ENCODE results near the gene SPAG5. TPM values are rescaled to one million over a fixed set of nuclear protein-coding genes. Genes with fewer than 3 reads are reported as not detected.

The SPAG5 gene
- total RNA-seq, 6 experiments from 2014 or later, result 29.2 to 73.3 (median 69.4) TPM

DNA sequence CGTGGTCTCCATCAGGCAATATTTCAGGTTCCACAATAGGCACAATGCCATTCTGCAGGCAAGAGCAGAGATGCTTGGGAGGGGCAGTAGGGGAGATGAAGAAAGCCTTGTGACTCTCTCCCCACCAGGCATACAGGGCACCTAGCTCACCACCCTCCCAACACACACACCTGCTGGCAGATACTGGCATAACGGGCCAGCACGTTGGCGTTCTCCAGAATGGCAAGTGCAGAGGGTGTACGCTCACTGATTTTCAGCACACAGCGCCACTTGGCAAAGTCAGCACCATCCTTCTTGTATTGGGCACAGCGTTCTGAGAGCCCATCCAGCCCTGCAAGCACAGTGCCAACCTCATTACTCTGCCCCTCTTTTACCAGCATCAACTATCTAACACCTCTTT is 24.3 kb downstream of the SPAG5 start:
- peaks cover 4% of the 10 kb centered on the region; the same call in 1 of the 2 replicates for H3K36me3 Mint-ChIP-seq (ENCODE audit: low read depth)
- TF ChIP-seq, protein P1, sequence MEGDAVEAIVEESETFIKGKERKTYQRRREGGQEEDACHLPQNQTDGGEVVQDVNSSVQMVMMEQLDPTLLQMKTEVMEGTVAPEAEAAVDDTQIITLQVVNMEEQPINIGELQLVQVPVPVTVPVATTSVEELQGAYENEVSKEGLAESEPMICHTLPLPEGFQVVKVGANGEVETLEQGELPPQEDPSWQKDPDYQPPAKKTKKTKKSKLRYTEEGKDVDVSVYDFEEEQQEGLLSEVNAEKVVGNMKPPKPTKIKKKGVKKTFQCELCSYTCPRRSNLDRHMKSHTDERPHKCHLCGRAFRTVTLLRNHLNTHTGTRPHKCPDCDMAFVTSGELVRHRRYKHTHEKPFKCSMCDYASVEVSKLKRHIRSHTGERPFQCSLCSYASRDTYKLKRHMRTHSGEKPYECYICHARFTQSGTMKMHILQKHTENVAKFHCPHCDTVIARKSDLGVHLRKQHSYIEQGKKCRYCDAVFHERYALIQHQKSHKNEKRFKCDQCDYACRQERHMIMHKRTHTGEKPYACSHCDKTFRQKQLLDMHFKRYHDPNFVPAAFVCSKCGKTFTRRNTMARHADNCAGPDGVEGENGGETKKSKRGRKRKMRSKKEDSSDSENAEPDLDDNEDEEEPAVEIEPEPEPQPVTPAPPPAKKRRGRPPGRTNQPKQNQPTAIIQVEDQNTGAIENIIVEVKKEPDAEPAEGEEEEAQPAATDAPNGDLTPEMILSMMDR (IDR thresholded peaks at IDR 0.05), result peak; percentile 57
- no peaks in the 10 kb centered on the region for H3K9me3 Mint-ChIP-seq
- peaks cover 3% of the 10 kb centered on the region for H3K27me3 Mint-ChIP-seq (ENCODE audit: insufficient read depth)
- H3K4me1 Mint-ChIP-seq (ENCODE audit: low read depth), result peaks cover 40% of the 10 kb centered on the region
- H3K27ac Mint-ChIP-seq, result no peak overlapping the region
- no peak for DNase-seq
- H3K4me3 Mint-ChIP-seq, result no peak overlapping the region

DNA sequence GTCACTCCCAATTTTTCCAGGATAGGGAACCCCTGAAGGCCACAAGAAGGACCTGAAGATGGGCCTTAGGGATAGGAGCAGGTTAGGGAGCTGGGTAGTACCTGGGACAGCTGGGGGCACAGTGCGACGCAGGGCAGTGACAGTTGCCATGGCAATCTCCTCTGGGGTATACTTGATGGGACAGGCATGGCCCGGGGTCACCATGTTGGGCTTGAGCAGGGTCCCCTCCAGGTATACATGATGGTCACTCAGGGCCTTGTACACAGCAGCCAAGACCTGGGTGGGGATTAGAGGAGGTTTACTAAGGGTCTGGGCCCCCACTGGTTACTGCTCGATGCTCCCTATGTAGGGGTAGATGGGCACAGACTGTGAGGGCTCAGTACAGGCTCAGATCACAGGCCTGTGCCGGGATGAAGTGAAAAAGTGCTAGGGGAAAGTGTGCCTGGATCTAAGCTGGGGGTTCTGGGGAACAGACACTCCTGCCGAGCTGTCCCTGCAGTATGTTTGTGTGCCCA is 24.8 kb downstream of the SPAG5 start:
- Mint-ChIP-seq H3K27me3 (ENCODE audit: insufficient read depth) (peaks cover 3% of the 10 kb centered on the region), H3K36me3 (ENCODE audit: low read depth) (peaks cover under 1% of the 10 kb centered on the region; the same call in 1 of the 2 replicates), H3K9me3 (no peaks in the 10 kb centered on the region), H3K27ac (no peak overlapping the region), H3K4me3 (no peak overlapping the region), H3K4me1 (ENCODE audit: low read depth) (peaks cover 44% of the 10 kb centered on the region)
- DNase-seq, result no peak
- TF ChIP-seq, protein P1 (IDR thresholded peaks at IDR 0.05), result no peak

DNA sequence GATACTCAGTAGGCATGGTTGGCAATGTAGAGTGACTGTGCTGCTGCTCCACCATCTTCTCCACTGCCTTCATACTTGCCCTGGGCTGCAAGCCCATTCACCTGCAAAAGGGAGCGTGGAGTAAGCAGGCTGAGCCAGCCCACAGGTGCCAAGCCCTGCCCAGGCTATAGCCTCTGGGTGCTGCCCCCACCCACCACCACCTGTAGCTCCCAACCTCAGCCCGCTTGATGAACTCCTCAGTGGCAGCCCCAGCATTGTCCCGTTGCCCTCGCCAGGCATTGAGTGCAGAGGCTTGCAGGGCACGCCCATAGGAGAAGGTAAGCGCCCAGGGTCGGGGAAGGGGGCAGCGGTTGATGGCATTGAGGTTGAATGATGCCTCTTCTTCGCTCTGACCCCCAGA is 25.3 kb downstream of the SPAG5 start:
- H3K4me3 Mint-ChIP-seq, result no peak overlapping the region
- H3K27me3 Mint-ChIP-seq (ENCODE audit: insufficient read depth), result peaks cover 3% of the 10 kb centered on the region
- no peaks in the 10 kb centered on the region; the same call in 1 of the 2 replicates for H3K36me3 Mint-ChIP-seq (ENCODE audit: low read depth)
- H3K27ac Mint-ChIP-seq, result no peak overlapping the region
- TF ChIP-seq, protein P1 (IDR thresholded peaks at IDR 0.05), result no peak
- H3K9me3 Mint-ChIP-seq, result no peaks in the 10 kb centered on the region
- peaks cover 44% of the 10 kb centered on the region for H3K4me1 Mint-ChIP-seq (ENCODE audit: low read depth)
- no peak for DNase-seq

DNA sequence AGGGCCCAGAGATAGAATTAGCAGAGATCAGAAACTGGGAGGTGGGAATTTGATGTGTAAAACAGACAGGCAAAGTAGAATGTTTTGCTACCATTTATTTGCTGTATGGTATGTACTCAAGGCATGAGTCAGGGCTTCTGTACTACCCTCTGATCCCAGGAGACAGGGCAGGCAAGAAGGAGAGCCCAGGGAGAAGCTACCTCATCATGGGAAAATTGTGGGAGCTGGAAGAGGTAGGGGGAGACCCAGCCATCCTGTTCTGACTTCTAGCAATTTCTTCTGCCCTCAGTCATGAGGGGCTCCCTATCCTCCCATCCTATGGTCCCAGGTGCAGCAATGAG is 25.8 kb downstream of the SPAG5 start:
- Mint-ChIP-seq H3K4me1 (ENCODE audit: low read depth) (peaks cover 44% of the 10 kb centered on the region), H3K9me3 (no peaks in the 10 kb centered on the region), H3K27ac (no peak overlapping the region), H3K27me3 (ENCODE audit: insufficient read depth) (peaks cover 3% of the 10 kb centered on the region; the same call in 1 of the 2 replicates), H3K36me3 (ENCODE audit: low read depth) (no peaks in the 10 kb centered on the region; the same call in none of the 2 replicates), H3K4me3 (no peak overlapping the region)
- TF ChIP-seq, protein P1 (IDR thresholded peaks at IDR 0.05), result no peak
- DNase-seq, result no peak

DNA sequence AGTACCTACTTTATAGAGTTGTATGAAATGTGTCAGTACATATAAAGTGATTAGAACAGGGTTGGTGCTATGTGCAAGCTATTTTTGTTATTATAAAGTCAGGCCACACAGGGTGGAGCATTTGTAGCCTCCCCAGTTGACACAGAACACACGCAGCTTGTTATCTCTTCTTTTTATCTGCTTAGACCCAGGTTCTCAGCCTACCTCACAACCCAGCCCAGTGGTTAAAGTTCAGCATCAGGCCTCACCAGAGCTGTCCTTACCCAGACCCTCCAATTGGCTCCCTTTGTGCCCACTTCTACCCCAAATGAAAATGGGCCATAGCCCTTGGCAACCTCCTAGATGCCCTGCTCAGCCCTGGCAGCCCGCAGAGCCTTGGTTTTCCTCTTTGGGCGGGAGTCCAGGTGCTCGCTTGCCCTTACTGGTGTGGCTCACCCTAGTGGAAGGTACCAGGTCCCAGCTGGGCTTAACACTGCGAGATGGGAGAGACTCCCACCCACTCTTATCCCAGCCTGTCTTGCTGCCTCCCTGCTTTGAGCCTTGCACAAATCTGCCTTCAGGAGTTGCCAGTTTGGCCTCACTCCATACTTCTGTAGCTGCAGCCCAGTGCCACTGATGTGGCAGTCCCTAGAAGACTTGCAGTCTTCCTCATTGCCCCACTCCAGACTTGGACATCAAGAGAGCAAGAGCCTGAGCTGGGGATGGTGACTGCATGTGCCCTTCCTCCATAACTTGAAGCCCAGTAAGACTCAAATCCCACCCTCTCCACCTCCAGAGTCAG is 26.4 kb downstream of the SPAG5 start:
- Mint-ChIP-seq H3K4me1 (ENCODE audit: low read depth) (peaks cover 45% of the 10 kb centered on the region), H3K36me3 (ENCODE audit: low read depth) (peaks cover 6% of the 10 kb centered on the region), H3K4me3 (peak overlapping the region; percentile 97), H3K27me3 (ENCODE audit: insufficient read depth) (peaks cover 3% of the 10 kb centered on the region; the same call in 1 of the 2 replicates), H3K9me3 (no peaks in the 10 kb centered on the region), H3K27ac (no peak overlapping the region; the same call in 1 of the 2 replicates)
- TF ChIP-seq, protein P1 (IDR thresholded peaks at IDR 0.05), result no peak
- DNase-seq, result no peak
